CD14-positive monocyte (primary cell): ENCODE measurements around the gene PRDM1. TPM values are rescaled to one million over a fixed set of nuclear protein-coding genes. Genes with fewer than 3 reads are reported as not detected.

Experiments used
- DNase-seq, 3 donors: peaks; one replicate each; pipeline ENCODE4 v3.0.0-alpha.2; 2011 to 2022
- H2AFZ ChIP-seq: 2 replicates; pipeline ENCODE4 v1.6.0; 2012; ENCODE audit warnings: mild to moderate bottlenecking, low read depth, low read length, inconsistent platforms; ENCODE audit not compliant: insufficient read depth, poor library complexity, severe bottlenecking
- H3K27ac ChIP-seq, 2 donors: 1 replicate in 1 of 2; 2 replicates in 1 of 2; pipeline ENCODE4 v1.5.1; 2012 to 2013; ENCODE audit warnings: low read length in 2 of 2, control low read depth in 1 of 2, inconsistent platforms in 1 of 2, low read depth in 1 of 2, mild to moderate bottlenecking in 1 of 2
- H3K27me3 ChIP-seq, 2 donors: one replicate each; pipeline versions ENCODE4 v1.6.0 to v1.6.1; 2011 to 2013; ENCODE audit warnings: low read length in 2 of 2; ENCODE audit not compliant: control insufficient read depth in 2 of 2, insufficient read depth in 2 of 2
- H3K36me3 ChIP-seq, 2 donors: replicated peaks in 1 of 2; 1 replicate in 1 of 2; 2 replicates in 1 of 2; pipeline versions ENCODE4 v1.5.1 to v1.6.1; 2012 to 2013; ENCODE audit warnings: low read length in 2 of 2, control low read depth in 1 of 2, inconsistent platforms in 1 of 2, mild to moderate bottlenecking in 1 of 2; ENCODE audit not compliant: insufficient read depth in 2 of 2, control insufficient read depth in 1 of 2
- H3K4me1 ChIP-seq, 2 donors: 1 replicate in 1 of 2; 2 replicates in 1 of 2; pipeline versions ENCODE4 v1.5.1 to v1.6.1; 2012 to 2013; ENCODE audit warnings: low read length in 2 of 2, control low read depth in 1 of 2, inconsistent platforms in 1 of 2, mild to moderate bottlenecking in 1 of 2, moderate library complexity in 1 of 2; ENCODE audit not compliant: insufficient read depth in 2 of 2, control insufficient read depth in 1 of 2
- H3K4me2 ChIP-seq: replicated peaks from 2 replicates; pipeline ENCODE3; 2012; ENCODE audit warnings: low read length, moderate library complexity, mild to moderate bottlenecking; ENCODE audit not compliant: poor library complexity, severe bottlenecking; ENCODE audit errors: extremely low read depth
- H3K4me3 ChIP-seq, 3 experiments: fragments of 200-600 bp in 1 of 3; sonication (generic) in 1 of 3; replicated peaks in 1 of 3; 1 replicate in 2 of 3; 2 replicates in 1 of 3; pipeline ENCODE4 v1.5.1; 2011 to 2013; ENCODE audit warnings: low read length in 3 of 3, mild to moderate bottlenecking in 3 of 3, control low read depth in 2 of 3, low read depth in 2 of 3, inconsistent platforms in 1 of 3, moderate library complexity in 1 of 3
- H3K79me2 ChIP-seq: 2 replicates; pipeline ENCODE4 v1.6.0; 2012; ENCODE audit warnings: mild to moderate bottlenecking, control low read depth, inconsistent platforms, low read length, moderate library complexity; ENCODE audit not compliant: insufficient read depth
- H3K9ac ChIP-seq: 2 replicates; pipeline ENCODE4 v1.6.0; 2017; ENCODE audit warnings: low read length, mild to moderate bottlenecking; ENCODE audit not compliant: insufficient read depth, poor library complexity, severe bottlenecking
- H3K9me3 ChIP-seq, 2 donors: replicated peaks in 1 of 2; 1 replicate in 1 of 2; 2 replicates in 1 of 2; pipeline versions ENCODE4 v1.5.1 to v1.6.1; 2012 to 2013; ENCODE audit warnings: low read length in 2 of 2, control low read depth in 1 of 2; ENCODE audit not compliant: control insufficient read depth in 1 of 2, insufficient read depth in 1 of 2
- H4K20me1 ChIP-seq: 2 replicates; pipeline ENCODE4 v1.6.0; 2012; ENCODE audit warnings: mild to moderate bottlenecking, low read length, control low read depth, moderate library complexity; ENCODE audit not compliant: insufficient read depth
- H3K27ac Mint-ChIP-seq, 7 donors: one replicate each; pipeline ENCODE4 v1.8.0; 2020; ENCODE audit warnings: mild to moderate bottlenecking in 7 of 7, mixed read lengths in 7 of 7, moderate library complexity in 6 of 7, inconsistent platforms in 2 of 7
- H3K27me3 Mint-ChIP-seq, 3 donors: one replicate each; pipeline ENCODE4 v1.8.0; 2021 to 2022; ENCODE audit warnings: low read depth in 3 of 3, mild to moderate bottlenecking in 3 of 3, mixed read lengths in 3 of 3, moderate library complexity in 3 of 3, inconsistent platforms in 1 of 3
- H3K36me3 Mint-ChIP-seq, 2 donors: one replicate each; pipeline ENCODE4 v1.8.0; 2020; ENCODE audit warnings: mixed read lengths in 2 of 2, inconsistent platforms in 1 of 2, mild to moderate bottlenecking in 1 of 2
- H3K4me1 Mint-ChIP-seq: one replicate; pipeline ENCODE4 v1.8.0; 2020; ENCODE audit warnings: mild to moderate bottlenecking, mixed read lengths
- H3K4me3 Mint-ChIP-seq, 2 donors: one replicate each; pipeline ENCODE4 v1.8.0; 2020; ENCODE audit warnings: mild to moderate bottlenecking in 2 of 2, mixed read lengths in 2 of 2, moderate library complexity in 1 of 2
- H3K9me3 Mint-ChIP-seq, 7 donors: one replicate each; pipeline ENCODE4 v1.8.0; 2020 to 2022; ENCODE audit warnings: mixed read lengths in 7 of 7, mild to moderate bottlenecking in 6 of 7, moderate library complexity in 6 of 7, inconsistent platforms in 2 of 7
- WGBS: methylation state at CpG from one replicate; pipeline ENCODE4 v1.1.5; 2013; ENCODE audit warnings: missing lambda C conversion rate; ENCODE audit not compliant: insufficient coverage; 5-methylcytosine and 5-hydroxymethylcytosine counted together
- intact Hi-C, 2 donors: fragments of 100-400 bp; cut with micrococcal nuclease; formaldehyde crosslinking; loops; one replicate each; pipeline versions ENCODE4 v1.15.0 to v1.15.1; 2023
- polyA plus RNA-seq, 3 donors: library from polyadenylated mRNA; depleted of rRNA in 1 of 3; unstranded in 2 of 3; stranded (reverse) in 1 of 3; fragments of 300-500 nt in 2 of 3; fragments of >200 nt in 1 of 3; fragmentation: Illumina TruSeq in 2 of 3; gene quantifications; 1 replicate in 2 of 3; 2 replicates in 1 of 3; pipeline ENCODE4 v1.2.3, GENCODE V29; 2012 to 2021
- TF ChIP-seq, protein P1 (sequence below): fragments of 200-600 bp; IDR thresholded peaks from one replicate; pipeline ENCODE4 v1.8.0; 2022; ENCODE audit warnings: antibody characterized with exemption, mild to moderate bottlenecking

The PRDM1 gene
- polyA plus RNA-seq, 3 donors: 1.8 to 14.9 (median 5.2) TPM

DNA sequence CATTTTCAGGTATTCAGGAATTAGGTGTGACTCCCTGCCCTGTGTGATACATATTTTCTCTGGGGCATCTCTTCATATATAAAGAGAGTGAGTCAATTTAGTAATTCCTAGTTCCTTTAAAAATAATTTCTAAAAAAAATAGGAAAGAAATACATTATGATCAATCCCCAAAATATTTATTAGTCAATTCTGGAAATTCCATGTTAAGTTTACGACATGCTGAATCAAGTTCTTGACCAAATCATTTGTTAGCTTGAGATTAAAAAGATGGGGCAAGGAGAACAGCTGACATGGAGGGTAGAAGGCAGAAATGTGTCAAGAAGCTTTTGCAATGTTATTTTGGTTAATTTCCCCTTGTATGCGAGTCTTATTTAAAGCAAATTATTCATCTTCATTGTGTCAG lies 22.7 kb upstream of the PRDM1 start:
- H3K27ac Mint-ChIP-seq: no peak overlapping the region
- no CpG with 5 or more reads among the region's 2 CpGs for WGBS
- peak in 1 of 3 donors; percentile 30 for DNase-seq
- no peaks in the 10 kb centered on the region for H3K9me3 Mint-ChIP-seq
- H3K27ac ChIP-seq: no peak overlapping the region
- H3K36me3 Mint-ChIP-seq: no peaks in the 10 kb centered on the region
- no peak overlapping the region for H2AFZ ChIP-seq
- no peaks in the 10 kb centered on the region for H3K9me3 ChIP-seq
- H4K20me1 ChIP-seq: no peaks in the 10 kb centered on the region
- no peak overlapping the region for H3K4me2 ChIP-seq
- H3K4me1 Mint-ChIP-seq: no peaks in the 10 kb centered on the region
- H3K4me3 ChIP-seq: no peak overlapping the region
- H3K27me3 ChIP-seq: no peaks in the 10 kb centered on the region
- peaks cover 0 to under 1% (median 0%) of the 10 kb centered on the region in 3 donors for H3K27me3 Mint-ChIP-seq
- H3K4me1 ChIP-seq: no peaks in the 10 kb centered on the region
- H3K79me2 ChIP-seq: no peaks in the 10 kb centered on the region
- no peak overlapping the region for H3K4me3 Mint-ChIP-seq
- intact Hi-C loops: no loop called here
- TF ChIP-seq, protein P1, sequence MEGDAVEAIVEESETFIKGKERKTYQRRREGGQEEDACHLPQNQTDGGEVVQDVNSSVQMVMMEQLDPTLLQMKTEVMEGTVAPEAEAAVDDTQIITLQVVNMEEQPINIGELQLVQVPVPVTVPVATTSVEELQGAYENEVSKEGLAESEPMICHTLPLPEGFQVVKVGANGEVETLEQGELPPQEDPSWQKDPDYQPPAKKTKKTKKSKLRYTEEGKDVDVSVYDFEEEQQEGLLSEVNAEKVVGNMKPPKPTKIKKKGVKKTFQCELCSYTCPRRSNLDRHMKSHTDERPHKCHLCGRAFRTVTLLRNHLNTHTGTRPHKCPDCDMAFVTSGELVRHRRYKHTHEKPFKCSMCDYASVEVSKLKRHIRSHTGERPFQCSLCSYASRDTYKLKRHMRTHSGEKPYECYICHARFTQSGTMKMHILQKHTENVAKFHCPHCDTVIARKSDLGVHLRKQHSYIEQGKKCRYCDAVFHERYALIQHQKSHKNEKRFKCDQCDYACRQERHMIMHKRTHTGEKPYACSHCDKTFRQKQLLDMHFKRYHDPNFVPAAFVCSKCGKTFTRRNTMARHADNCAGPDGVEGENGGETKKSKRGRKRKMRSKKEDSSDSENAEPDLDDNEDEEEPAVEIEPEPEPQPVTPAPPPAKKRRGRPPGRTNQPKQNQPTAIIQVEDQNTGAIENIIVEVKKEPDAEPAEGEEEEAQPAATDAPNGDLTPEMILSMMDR: no peak
- no peak overlapping the region for H3K9ac ChIP-seq
- no peaks in the 10 kb centered on the region for H3K36me3 ChIP-seq

DNA sequence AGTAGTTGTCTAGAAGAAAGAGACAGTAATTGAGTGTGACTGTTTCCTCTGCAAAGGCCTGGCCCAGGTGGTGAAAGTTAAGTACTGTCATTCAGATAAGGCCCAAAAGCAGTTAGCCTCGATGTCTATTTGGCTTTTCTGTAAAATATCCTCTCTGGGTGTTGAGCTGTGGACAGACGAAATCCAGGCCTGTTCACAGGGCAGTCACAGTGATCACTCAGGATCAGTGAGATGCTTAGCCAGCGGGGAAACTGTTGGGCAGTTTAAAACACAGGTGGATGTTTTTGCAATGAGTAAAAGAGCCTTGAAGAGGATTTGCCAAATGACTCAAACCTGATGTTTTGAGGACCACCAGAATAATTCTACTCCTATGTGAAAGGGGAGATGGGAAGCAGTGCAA lies 22.0 kb upstream of the PRDM1 start:
- H3K9me3 Mint-ChIP-seq: no peaks in the 10 kb centered on the region
- no peak overlapping the region for H3K9ac ChIP-seq
- no peaks in the 10 kb centered on the region for H3K36me3 ChIP-seq
- H2AFZ ChIP-seq: no peak overlapping the region
- no peaks in the 10 kb centered on the region for H3K27me3 ChIP-seq
- H3K4me3 ChIP-seq: no peak overlapping the region
- peaks cover 0 to 2% (median 0%) of the 10 kb centered on the region in 3 donors for H3K27me3 Mint-ChIP-seq
- H3K4me1 Mint-ChIP-seq: no peaks in the 10 kb centered on the region
- no peaks in the 10 kb centered on the region for H3K36me3 Mint-ChIP-seq
- H3K27ac ChIP-seq: no peak overlapping the region
- no peak overlapping the region for H3K4me3 Mint-ChIP-seq
- H3K4me1 ChIP-seq: no peaks in the 10 kb centered on the region
- WGBS: 72% methylated on average over 2 of the region's 3 CpGs
- no peaks in the 10 kb centered on the region for H3K9me3 ChIP-seq
- H3K4me2 ChIP-seq: no peak overlapping the region
- DNase-seq: no peak
- TF ChIP-seq, protein P1: no peak
- intact Hi-C loops: no loop called here
- no peaks in the 10 kb centered on the region for H4K20me1 ChIP-seq
- no peaks in the 10 kb centered on the region for H3K79me2 ChIP-seq
- peak overlapping the region in 1 of 7 donors; percentile 16 for H3K27ac Mint-ChIP-seq
